IPS DF 6.9 (cell line): ENCODE data around the gene TMEM39A.

Source experiments
- DNase-seq: peaks from one replicate; pipeline ENCODE4 v3.0.0-alpha.2; 2013; ENCODE audit warnings: low read depth, low spot score
- H3K27ac ChIP-seq: one replicate; pipeline ENCODE4 v1.5.1; 2013; ENCODE audit warnings: low read length, control low read depth
- H3K27me3 ChIP-seq: 2 replicates; pipeline ENCODE4 v1.6.1; 2013; ENCODE audit warnings: mild to moderate bottlenecking, low read length; ENCODE audit not compliant: control insufficient read depth, insufficient read depth
- H3K36me3 ChIP-seq: 2 replicates; pipeline ENCODE4 v1.6.1; 2013; ENCODE audit warnings: low read length; ENCODE audit not compliant: control insufficient read depth, insufficient read depth
- H3K4me1 ChIP-seq: 2 replicates; pipeline ENCODE4 v1.6.1; 2013; ENCODE audit warnings: low read length; ENCODE audit not compliant: control insufficient read depth, insufficient read depth
- H3K4me3 ChIP-seq: 2 replicates; pipeline ENCODE4 v1.5.1; 2013; ENCODE audit warnings: mild to moderate bottlenecking, low read length
- H3K9me3 ChIP-seq: 2 replicates; pipeline ENCODE4 v1.6.1; 2013; ENCODE audit warnings: low read length, inconsistent platforms; ENCODE audit not compliant: control insufficient read depth, insufficient read depth
- WGBS: extraction: QIAGEN DNeasy Blood & Tissue Kit; methylation state at CpG from one replicate; pipeline ENCODE4 v1.1.7; 2013; ENCODE audit warnings: mixed read lengths, missing lambda C conversion rate; ENCODE audit not compliant: insufficient read length, insufficient coverage; 5-methylcytosine and 5-hydroxymethylcytosine counted together

Gene TMEM39A

DNA sequence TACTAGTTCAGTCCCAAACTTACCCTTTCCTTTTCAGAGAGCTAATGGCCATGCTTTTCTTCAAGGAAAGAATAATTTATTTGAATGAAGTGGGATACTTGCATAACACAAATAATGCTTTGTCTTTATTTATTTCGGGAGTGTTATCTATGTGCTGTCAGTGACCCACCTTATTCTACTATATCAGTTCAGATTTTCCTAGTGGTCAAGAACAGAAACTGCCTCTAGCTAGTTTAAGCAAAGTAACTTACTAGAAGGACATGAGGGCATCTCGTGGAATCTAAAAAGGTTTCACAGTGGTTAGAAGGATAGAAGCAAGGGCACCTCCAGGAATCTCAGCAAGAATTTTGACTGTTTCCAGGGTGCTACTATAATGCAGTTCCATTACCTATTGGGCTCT is 31.2 kb upstream of the TMEM39A start:
- Histone ChIP-seq H3K27ac (no peak overlapping the region), H3K36me3 (no peaks in the 10 kb centered on the region; the same call in 1 of the 2 replicates), H3K4me3 (no peak overlapping the region), H3K27me3 (no peaks in the 10 kb centered on the region), H3K4me1 (no peaks in the 10 kb centered on the region), H3K9me3 (no peaks in the 10 kb centered on the region)
- WGBS = no CpG with 5 or more reads among the region's 2 CpGs
- DNase-seq = no peak

DNA sequence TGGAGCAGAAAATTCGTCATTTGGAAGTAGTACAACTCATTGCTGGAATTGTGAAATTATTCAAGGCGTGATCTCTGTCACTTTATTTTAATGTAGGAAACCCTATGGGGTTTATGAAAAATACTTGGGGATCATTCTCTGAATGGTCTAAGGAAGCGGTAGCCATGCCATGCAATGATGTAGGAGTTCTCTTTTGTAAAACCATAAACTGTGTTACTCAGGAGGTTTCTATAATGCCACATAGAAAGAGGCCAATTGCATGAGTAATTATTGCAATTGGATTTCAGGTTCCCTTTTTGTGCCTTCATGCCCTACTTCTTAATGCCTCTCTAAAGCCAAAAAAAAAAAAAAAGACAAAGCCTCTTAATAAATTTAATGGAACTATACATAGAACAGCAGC is 29.4 kb upstream of the TMEM39A start:
- Histone ChIP-seq H3K36me3 (no peaks in the 10 kb centered on the region; the same call in 1 of the 2 replicates), H3K4me3 (no peak overlapping the region), H3K27me3 (no peaks in the 10 kb centered on the region), H3K9me3 (no peaks in the 10 kb centered on the region), H3K4me1 (no peaks in the 10 kb centered on the region), H3K27ac (no peak overlapping the region)
- DNase-seq = no peak
- WGBS = no CpG with 5 or more reads among the region's 3 CpGs

DNA sequence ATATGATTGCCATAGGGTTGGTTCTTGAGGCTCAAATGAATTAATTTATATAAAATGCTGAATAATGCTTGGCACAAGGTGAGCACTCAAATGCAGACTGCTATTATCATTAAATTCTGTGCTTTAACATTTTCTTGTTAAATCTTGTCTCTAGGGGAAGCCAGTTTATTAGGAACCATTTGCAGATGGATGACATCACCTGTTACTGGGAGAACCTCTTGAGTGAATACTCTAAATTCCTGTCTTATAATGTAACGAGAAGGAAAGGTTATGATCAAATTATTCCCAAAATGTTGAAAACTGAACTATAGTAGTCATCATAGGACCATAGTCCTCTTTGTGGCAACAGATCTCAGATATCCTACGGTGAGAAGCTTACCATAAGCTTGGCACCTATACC is 28.7 kb upstream of the TMEM39A start:
- no peak overlapping the region for H3K4me3 ChIP-seq
- no peaks in the 10 kb centered on the region for H3K4me1 ChIP-seq
- no peak for DNase-seq
- H3K27me3 ChIP-seq = no peaks in the 10 kb centered on the region
- H3K36me3 ChIP-seq = no peaks in the 10 kb centered on the region; the same call in 1 of the 2 replicates
- no peak overlapping the region for H3K27ac ChIP-seq
- WGBS = no CpG with 5 or more reads among the region's 2 CpGs
- H3K9me3 ChIP-seq = no peaks in the 10 kb centered on the region

DNA sequence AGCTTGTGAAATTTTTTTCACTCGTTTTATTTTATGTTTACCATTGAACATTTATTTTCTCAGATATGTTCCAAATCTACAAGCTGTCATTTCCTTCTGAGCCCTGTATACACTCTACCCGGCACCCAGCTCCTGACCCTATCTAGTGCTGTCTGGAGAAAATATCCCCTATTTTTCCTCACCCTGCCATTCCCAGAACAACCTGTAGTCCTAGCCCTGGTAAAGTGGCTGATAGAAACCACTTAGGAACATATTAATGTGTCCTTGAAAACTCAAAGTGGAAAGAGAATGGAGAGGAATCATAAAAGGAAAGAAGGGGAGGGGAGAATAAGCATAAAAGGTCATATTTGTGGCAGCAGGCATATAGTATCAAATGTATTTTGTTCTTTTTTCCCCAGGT is 26.7 kb upstream of the TMEM39A start:
- H3K9me3 ChIP-seq = no peaks in the 10 kb centered on the region
- H3K27ac ChIP-seq = no peak overlapping the region
- no peaks in the 10 kb centered on the region for H3K27me3 ChIP-seq
- no peak overlapping the region for H3K4me3 ChIP-seq
- no peak for DNase-seq
- no peaks in the 10 kb centered on the region for H3K4me1 ChIP-seq
- no CpG with 5 or more reads among the region's 2 CpGs for WGBS
- peaks cover 4% of the 10 kb centered on the region; the same call in 1 of the 2 replicates for H3K36me3 ChIP-seq

DNA sequence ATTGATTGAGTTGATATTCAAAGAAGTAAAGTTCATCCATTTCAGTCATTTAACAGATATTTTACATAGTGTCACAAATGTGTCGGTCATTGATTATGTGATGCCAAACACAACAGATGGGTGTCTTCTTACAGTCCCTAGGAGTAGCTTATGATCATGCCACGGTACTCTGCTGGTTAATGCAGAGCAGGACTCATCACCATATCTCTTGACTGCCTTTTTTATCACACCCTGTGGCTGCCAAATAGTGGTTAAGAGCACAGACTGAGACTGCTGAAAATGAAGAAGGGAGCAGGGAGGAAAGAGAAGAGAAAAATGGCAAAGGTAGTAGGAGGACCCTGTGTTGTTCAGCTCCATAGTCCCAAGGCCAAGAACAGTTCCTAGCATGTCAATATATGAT is 22.1 kb upstream of the TMEM39A start:
- Histone ChIP-seq H3K9me3 (no peaks in the 10 kb centered on the region), H3K27ac (no peak overlapping the region), H3K4me3 (no peak overlapping the region), H3K36me3 (peaks cover 4% of the 10 kb centered on the region; the same call in 1 of the 2 replicates), H3K4me1 (no peaks in the 10 kb centered on the region), H3K27me3 (no peaks in the 10 kb centered on the region)
- WGBS = no CpG with 5 or more reads among the region's 2 CpGs
- no peak for DNase-seq

DNA sequence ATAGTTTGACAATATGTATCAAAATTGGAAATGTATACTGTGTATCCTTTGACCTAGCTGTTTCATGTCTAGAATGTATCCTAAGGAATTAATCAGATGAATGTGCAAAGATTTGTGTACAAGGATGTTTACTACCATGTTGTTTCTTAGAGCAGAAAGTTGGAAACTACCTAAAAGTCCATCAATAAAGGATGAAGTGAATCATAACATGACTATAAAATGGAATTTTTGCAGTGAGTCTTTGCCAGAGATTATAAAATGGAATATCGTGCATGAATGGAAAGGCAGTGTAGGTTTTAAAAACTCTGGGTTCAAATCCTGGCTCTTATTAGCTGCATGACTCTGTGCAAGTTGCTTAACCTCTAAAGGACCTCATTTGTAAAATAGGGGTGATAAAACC is 19.7 kb upstream of the TMEM39A start:
- DNase-seq = no peak
- Histone ChIP-seq H3K27me3 (no peaks in the 10 kb centered on the region), H3K36me3 (peaks cover 4% of the 10 kb centered on the region; the same call in 1 of the 2 replicates), H3K4me1 (no peaks in the 10 kb centered on the region), H3K4me3 (no peak overlapping the region), H3K9me3 (no peaks in the 10 kb centered on the region), H3K27ac (no peak overlapping the region)
- WGBS = no CpG with 5 or more reads among the region's 1 CpG

DNA sequence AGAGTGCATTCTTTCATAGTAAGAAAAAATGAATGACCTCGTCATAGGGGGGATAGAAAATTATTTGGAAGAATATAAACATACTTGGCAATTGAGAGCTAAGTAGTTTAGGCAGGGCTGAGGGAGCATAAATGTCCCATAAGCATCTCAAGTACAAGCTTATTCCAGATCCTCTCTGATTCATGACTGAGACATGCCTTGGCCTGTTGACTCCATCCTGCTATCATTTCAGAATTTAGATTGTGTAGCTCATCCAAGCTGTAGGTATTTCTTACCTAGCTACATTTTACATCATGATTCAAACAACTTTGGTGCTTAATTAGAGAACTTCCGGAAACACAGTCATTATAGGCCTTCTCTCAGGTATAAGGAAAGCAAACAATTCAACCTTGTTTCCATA is 17.7 kb upstream of the TMEM39A start:
- peaks cover 4% of the 10 kb centered on the region; the same call in 1 of the 2 replicates for H3K36me3 ChIP-seq
- no peak overlapping the region for H3K27ac ChIP-seq
- H3K9me3 ChIP-seq = no peaks in the 10 kb centered on the region
- WGBS = no CpG with 5 or more reads among the region's 2 CpGs
- no peak for DNase-seq
- no peak overlapping the region for H3K4me3 ChIP-seq
- H3K27me3 ChIP-seq = no peaks in the 10 kb centered on the region
- no peaks in the 10 kb centered on the region for H3K4me1 ChIP-seq

DNA sequence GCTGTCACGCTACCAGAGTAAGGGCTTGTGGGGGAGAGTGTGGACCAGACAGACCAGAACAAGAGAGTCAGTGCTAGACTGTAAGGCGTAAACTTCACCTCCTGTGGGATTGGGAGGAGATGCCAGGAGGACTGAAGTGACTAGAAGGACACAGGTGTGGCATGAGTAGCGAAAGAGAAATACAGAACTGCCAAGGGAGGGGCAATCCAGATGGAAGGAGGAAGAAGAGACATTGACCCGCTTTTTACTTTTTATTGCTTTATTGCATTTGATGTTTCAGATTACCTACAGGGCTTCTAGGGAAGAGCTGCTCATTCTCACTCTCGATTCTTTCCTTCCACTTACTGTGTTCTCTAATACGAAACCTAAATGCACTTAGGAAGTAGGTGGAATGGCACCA is 7.5 kb upstream of the TMEM39A start:
- H3K4me1 ChIP-seq = 0 out of 2 replicates have a peak, but pooled peaks cover 1% of the 10 kb centered on the region
- no peak overlapping the region for H3K4me3 ChIP-seq
- no peaks in the 10 kb centered on the region for H3K36me3 ChIP-seq
- H3K27ac ChIP-seq = no peak overlapping the region
- DNase-seq = no peak
- WGBS = no CpG with 5 or more reads among the region's 6 CpGs
- H3K9me3 ChIP-seq = no peaks in the 10 kb centered on the region
- no peaks in the 10 kb centered on the region for H3K27me3 ChIP-seq

DNA sequence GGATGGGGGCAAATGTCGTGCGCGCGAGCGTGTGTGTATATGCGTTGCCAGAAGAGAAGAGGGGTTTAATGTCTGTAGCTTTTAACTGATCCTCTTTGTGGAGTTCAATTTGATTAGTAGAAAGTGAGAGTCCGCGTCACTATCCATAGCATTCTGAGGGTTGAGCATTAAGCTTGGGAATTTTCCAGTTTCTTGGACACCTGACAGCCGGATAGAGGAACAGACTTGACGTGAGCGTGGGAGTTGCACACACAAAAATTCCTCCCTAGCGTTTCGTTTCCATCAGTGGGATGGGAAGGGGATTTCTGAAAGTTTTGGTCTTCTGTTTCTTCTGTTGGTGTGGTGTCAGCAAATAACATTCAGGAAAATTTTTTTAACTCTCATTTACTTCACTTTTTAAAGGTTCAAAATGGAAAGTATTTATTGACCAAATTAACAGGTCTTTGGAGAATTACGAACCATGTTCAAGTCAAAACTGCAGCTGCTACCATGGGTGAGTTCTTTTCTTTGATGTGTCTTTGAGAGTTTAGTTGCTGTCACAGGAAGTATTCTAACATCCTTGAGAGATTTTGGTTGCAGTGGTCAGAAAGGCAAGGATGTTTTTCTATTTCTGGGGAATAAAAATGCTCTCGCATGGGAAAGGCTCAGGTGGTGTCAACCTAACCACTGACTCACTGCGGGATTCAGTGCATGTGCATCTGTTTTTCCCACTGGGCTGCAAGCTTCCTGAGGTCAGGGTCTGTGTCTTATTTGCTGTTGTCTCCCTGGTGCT is 6.2 kb upstream of the TMEM39A start:
- Histone ChIP-seq H3K4me1 (0 out of 2 replicates have a peak, but pooled peaks cover 1% of the 10 kb centered on the region), H3K27me3 (no peaks in the 10 kb centered on the region), H3K36me3 (no peaks in the 10 kb centered on the region), H3K9me3 (no peaks in the 10 kb centered on the region), H3K4me3 (peak overlapping the region; percentile 85), H3K27ac (no peak overlapping the region)
- no CpG with 5 or more reads among the region's 16 CpGs for WGBS
- no peak for DNase-seq

DNA sequence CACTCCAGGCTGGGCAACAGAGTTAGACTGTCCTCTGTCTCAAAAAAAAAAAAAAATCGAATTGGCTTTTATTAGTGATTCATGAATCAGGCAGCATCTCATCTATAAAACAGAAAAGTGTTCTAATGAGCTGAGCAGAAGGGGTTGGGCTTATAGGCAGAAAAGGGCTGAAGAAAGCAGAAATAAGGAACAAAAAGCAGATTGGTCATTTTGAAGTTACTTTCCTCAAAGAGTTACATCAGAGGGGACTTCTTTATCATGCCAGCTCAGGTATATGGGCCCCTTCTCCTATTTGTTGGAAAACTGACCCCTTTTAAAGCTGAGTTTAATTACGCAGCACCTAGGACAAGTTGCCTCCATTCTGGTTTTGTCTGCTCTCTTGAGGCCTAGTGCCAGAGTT is 4.6 kb upstream of the TMEM39A start:
- no CpG with 5 or more reads among the region's 2 CpGs for WGBS
- no peak for DNase-seq

DNA sequence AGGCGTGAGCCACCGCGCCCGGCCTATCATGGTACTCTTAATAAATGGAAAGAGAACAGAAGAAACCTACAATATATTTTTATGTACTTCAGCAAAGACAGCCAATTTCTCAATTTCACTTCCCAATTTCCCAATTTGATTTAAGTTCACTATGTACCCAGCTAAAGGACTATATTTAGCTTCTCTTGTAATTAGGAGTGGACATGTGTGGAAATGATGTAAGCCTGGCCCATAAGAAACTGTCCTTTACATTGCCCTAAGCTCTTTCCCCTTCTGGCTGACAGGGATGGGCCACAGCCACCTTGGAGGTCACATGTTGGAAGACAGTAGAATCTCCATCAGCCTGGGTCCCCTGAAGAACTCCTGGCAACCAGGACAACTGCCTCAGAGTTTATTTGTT is 6.2 kb downstream of the TMEM39A start:
- WGBS = no CpG with 5 or more reads among the region's 4 CpGs
- Histone ChIP-seq H3K27me3 (no peaks in the 10 kb centered on the region), H3K4me1 (no peaks in the 10 kb centered on the region), H3K36me3 (peaks cover 15% of the 10 kb centered on the region; the same call in 1 of the 2 replicates), H3K27ac (no peak overlapping the region), H3K9me3 (no peaks in the 10 kb centered on the region), H3K4me3 (no peak overlapping the region)
- no peak for DNase-seq

More for the DNA sequence above, 4.6 kb upstream of the TMEM39A start:
- Histone ChIP-seq H3K36me3 (no peaks in the 10 kb centered on the region), H3K4me1 (peaks cover 3% of the 10 kb centered on the region; the same call in 1 of the 2 replicates), H3K27me3 (no peaks in the 10 kb centered on the region), H3K9me3 (no peaks in the 10 kb centered on the region), H3K27ac (no peak overlapping the region), H3K4me3 (no peak overlapping the region)
